GM23338 (cell line): ENCODE measurements around the gene SCRG1. TPM values are rescaled to one million over a fixed set of nuclear protein-coding genes. Genes with fewer than 3 reads are reported as not detected.

Experiments used
- ATAC-seq: fragments of 200-7000 bp; cut with Tn5 transposase; 3 replicates; pipeline ENCODE4 v1.9.1; 2020
- DNase-seq: peaks from one replicate; pipeline ENCODE4 v3.0.0-alpha.2; 2015; ENCODE audit warnings: low spot score
- H2AFZ ChIP-seq: fragments of 200-600 bp; sonication (generic); 2 replicates; pipeline ENCODE4 v1.8.0; 2016; ENCODE audit warnings: antibody characterized with exemption, mild to moderate bottlenecking, moderate library complexity
- H3F3A ChIP-seq: fragments of 200-600 bp; sonication (generic); replicated peaks from 2 replicates; pipeline ENCODE4 v1.8.0; 2017; ENCODE audit warnings: antibody characterized with exemption, mixed run types, low read depth
- H3K27ac ChIP-seq: fragments of 200-600 bp; sonication (generic); 2 replicates; pipeline ENCODE4 v1.6.1; 2016; ENCODE audit warnings: low read depth
- H3K27me3 ChIP-seq: fragments of 200-600 bp; sonication (generic); 2 replicates; pipeline ENCODE4 v1.8.0; 2016; ENCODE audit warnings: mild to moderate bottlenecking, mixed run types, moderate library complexity; ENCODE audit not compliant: insufficient read depth
- H3K36me3 ChIP-seq: fragments of 200-600 bp; sonication (generic); 2 replicates; pipeline ENCODE4 v1.8.0; 2016; ENCODE audit warnings: mild to moderate bottlenecking; ENCODE audit not compliant: insufficient read depth
- H3K4me1 ChIP-seq: fragments of 200-600 bp; sonication (generic); 2 replicates; pipeline ENCODE4 v1.8.0; 2016; ENCODE audit warnings: mild to moderate bottlenecking, moderate library complexity; ENCODE audit not compliant: insufficient read depth
- H3K4me2 ChIP-seq: fragments of 200-600 bp; sonication (generic); 2 replicates; pipeline ENCODE4 v1.7.1; 2017; ENCODE audit warnings: mixed run types
- H3K4me3 ChIP-seq: fragments of 200-600 bp; sonication (generic); 2 replicates; pipeline ENCODE4 v1.6.1; 2016; ENCODE audit warnings: mixed run types
- H3K79me2 ChIP-seq: fragments of 200-600 bp; sonication (generic); replicated peaks from 2 replicates; pipeline ENCODE4 v1.8.0; 2017; ENCODE audit warnings: mild to moderate bottlenecking; ENCODE audit not compliant: insufficient read depth
- H3K9me2 ChIP-seq: fragments of 200-600 bp; sonication (generic); 2 replicates; pipeline ENCODE4 v1.8.0; 2017; ENCODE audit not compliant: insufficient read depth
- H4K20me1 ChIP-seq: fragments of 200-600 bp; sonication (generic); replicated peaks from 2 replicates; pipeline ENCODE4 v1.8.0; 2017; ENCODE audit warnings: mild to moderate bottlenecking; ENCODE audit not compliant: insufficient read depth
- H3K27ac Mint-ChIP-seq: 2 replicates; pipeline ENCODE4 v1.8.0; 2020; ENCODE audit warnings: inconsistent platforms, mild to moderate bottlenecking, moderate library complexity, mixed read lengths
- H3K27me3 Mint-ChIP-seq: 3 replicates; pipeline ENCODE4 v1.8.0; 2022; ENCODE audit warnings: low read depth, mild to moderate bottlenecking, moderate library complexity, mixed read lengths, inconsistent platforms; ENCODE audit not compliant: insufficient read depth, poor library complexity
- H3K36me3 Mint-ChIP-seq: 3 replicates; pipeline ENCODE4 v1.8.0; 2021; ENCODE audit warnings: low read depth, mild to moderate bottlenecking, inconsistent platforms, moderate library complexity, mixed read lengths
- H3K4me1 Mint-ChIP-seq: 3 replicates; pipeline ENCODE4 v1.8.0; 2020; ENCODE audit warnings: mild to moderate bottlenecking, inconsistent platforms, mixed read lengths
- H3K4me3 Mint-ChIP-seq: 3 replicates; pipeline ENCODE4 v1.8.0; 2021; ENCODE audit warnings: moderate library complexity, mild to moderate bottlenecking, inconsistent platforms, mixed read lengths
- H3K9me3 Mint-ChIP-seq: 3 replicates; pipeline ENCODE4 v1.8.0; 2020; ENCODE audit warnings: moderate library complexity, mild to moderate bottlenecking, inconsistent platforms, mixed read lengths
- CREB1 ChIP-seq: fragments of 250-450 bp; sonication (Bioruptor Pico); IDR thresholded peaks from 2 replicates; pipeline ENCODE4 v1.5.0; 2020; ENCODE audit warnings: low read depth, mild to moderate bottlenecking, moderate library complexity
- EZH2 ChIP-seq: fragments of 200-600 bp; sonication (generic); IDR thresholded peaks from one replicate; pipeline ENCODE4 v1.8.0; 2017; ENCODE audit warnings: antibody characterized with exemption, mild to moderate bottlenecking, low read depth; ENCODE audit not compliant: unreplicated experiment
- EZH2phosphoT487 ChIP-seq: fragments of 200-600 bp; sonication (generic); IDR thresholded peaks from one replicate; pipeline ENCODE4 v1.8.1; 2018; ENCODE audit warnings: antibody characterized with exemption; ENCODE audit not compliant: unreplicated experiment
- JUNB ChIP-seq: IDR thresholded peaks from one replicate; pipeline ENCODE4 v1.6.1; 2016; ENCODE audit warnings: antibody characterized with exemption; ENCODE audit not compliant: unreplicated experiment
- NANOG ChIP-seq: IDR thresholded peaks from 2 replicates; pipeline ENCODE4 v1.6.1; 2016; ENCODE audit warnings: antibody characterized with exemption, borderline replicate concordance
- POLR2AphosphoS5 ChIP-seq: IDR thresholded peaks from 2 replicates; pipeline ENCODE4 v1.6.1; 2016; ENCODE audit warnings: antibody characterized with exemption, low read depth
- STAT1 ChIP-seq: IDR thresholded peaks from one replicate; pipeline ENCODE4 v1.6.1; 2016; ENCODE audit warnings: antibody characterized with exemption; ENCODE audit not compliant: unreplicated experiment
- ZNF114 ChIP-seq: fragments of 250-450 bp; sonication (Bioruptor Pico); IDR thresholded peaks from 2 replicates; pipeline ENCODE4 v1.5.0; 2020; ENCODE audit warnings: mild to moderate bottlenecking, moderate library complexity
- ZNF331 ChIP-seq: fragments of 250-450 bp; sonication (Bioruptor Pico); IDR thresholded peaks from 2 replicates; pipeline ENCODE4 v1.5.0; 2020; ENCODE audit warnings: low read depth, mild to moderate bottlenecking, moderate library complexity
- polyA plus RNA-seq: library from polyadenylated mRNA; unstranded; fragments of >200 nt; fragmentation: Nextera tagmentation; extraction: Ambion mirVana; gene quantifications from 2 replicates; pipeline ENCODE4 v1.2.1, GENCODE V29; 2016
- total RNA-seq: library from RNA; depleted of rRNA; stranded (reverse); fragments of >200 nt; shearing (Covaris generic); gene quantifications from 2 replicates; pipeline ENCODE4 v1.2.3, GENCODE V29; 2014
- TF ChIP-seq, protein P1 (sequence below): IDR thresholded peaks from 2 replicates; pipeline ENCODE4 v1.6.1; 2016; ENCODE audit warnings: antibody characterized with exemption
- TF ChIP-seq, protein P2 (sequence below): fragments of 250-450 bp; sonication (Bioruptor Pico); IDR thresholded peaks from 2 replicates; pipeline ENCODE4 v1.5.0; 2020; ENCODE audit warnings: mild to moderate bottlenecking, moderate library complexity
- TF ChIP-seq, protein P3 (sequence below): IDR thresholded peaks from one replicate; pipeline ENCODE4 v1.6.1; 2018; ENCODE audit warnings: antibody characterized with exemption; ENCODE audit not compliant: unreplicated experiment
- TF ChIP-seq, protein P4 (sequence below), 2 experiments: fragments of 200-600 bp in 1 of 2; sonication (generic) in 1 of 2; conservative IDR thresholded peaks; 2 replicates each; pipeline versions ENCODE4 v1.5.1 to v1.6.1; 2016 to 2017; ENCODE audit warnings: antibody characterized with exemption in 2 of 2, low read depth in 2 of 2, mild to moderate bottlenecking in 2 of 2, moderate library complexity in 1 of 2

The SCRG1 gene
- total and polyA plus RNA-seq, 2 experiments from 2014 or later = 0.45 TPM; not detected in 1

DNA sequence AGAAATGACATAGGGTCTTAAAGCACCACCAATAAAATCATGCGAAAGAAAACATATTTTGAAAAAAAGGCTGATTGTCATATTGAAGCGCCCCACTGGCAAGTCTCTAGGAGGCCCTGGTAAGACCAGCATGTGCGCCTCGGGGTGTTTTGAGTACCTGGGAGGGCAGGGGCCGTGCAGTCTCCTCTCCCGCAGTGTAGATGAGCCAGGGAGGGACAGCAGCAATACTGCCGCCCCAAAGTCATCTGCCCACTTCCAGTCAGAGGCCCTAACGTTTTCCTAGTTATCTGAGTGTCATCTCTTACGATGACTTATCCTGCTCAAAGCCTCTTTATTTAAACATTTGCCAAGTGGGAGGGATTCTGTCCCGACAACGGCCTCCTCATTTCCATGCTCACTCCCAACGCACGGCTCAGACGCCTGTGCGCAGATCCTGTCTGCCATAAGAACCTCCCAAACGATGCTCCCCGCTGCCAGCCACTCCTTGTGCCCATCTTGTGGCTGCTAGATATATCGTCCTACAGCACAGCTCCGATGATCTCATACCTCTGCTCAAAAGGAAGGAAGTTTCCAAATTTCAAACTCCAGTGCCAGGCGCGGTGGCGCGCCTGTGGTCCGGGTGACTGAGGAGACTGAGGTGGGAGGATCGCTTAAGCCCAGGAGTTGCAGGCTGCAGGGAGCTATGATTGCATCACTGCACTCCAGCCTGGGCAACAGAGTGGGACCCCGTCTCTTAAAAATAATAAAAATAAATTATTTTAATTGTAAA is 17.2 kb upstream of the SCRG1 start:
- no peak overlapping the region for H3K4me3 ChIP-seq
- Mint-ChIP-seq H3K4me3 (no peak overlapping the region), H3K9me3 (no peaks in the 10 kb centered on the region), H3K27ac (no peak overlapping the region), H3K36me3 (no peaks in the 10 kb centered on the region), H3K27me3 (peaks cover 7% of the 10 kb centered on the region), H3K4me1 (no peaks in the 10 kb centered on the region)
- H3K4me2 ChIP-seq = no peak overlapping the region
- no peaks in the 10 kb centered on the region for H4K20me1 ChIP-seq
- H3K27me3 ChIP-seq = no peaks in the 10 kb centered on the region
- no peaks in the 10 kb centered on the region for H3K4me1 ChIP-seq
- DNase-seq (peak; percentile 16), ATAC-seq (peak; percentile 58)
- H3K27ac ChIP-seq = no peak overlapping the region
- H3K9me2 ChIP-seq = no peaks in the 10 kb centered on the region
- TF ChIP-seq NANOG = no peak
- no peak for TF ChIP-seq CREB1 (CRISPR knock-in tag)
- TF ChIP-seq, protein P1, sequence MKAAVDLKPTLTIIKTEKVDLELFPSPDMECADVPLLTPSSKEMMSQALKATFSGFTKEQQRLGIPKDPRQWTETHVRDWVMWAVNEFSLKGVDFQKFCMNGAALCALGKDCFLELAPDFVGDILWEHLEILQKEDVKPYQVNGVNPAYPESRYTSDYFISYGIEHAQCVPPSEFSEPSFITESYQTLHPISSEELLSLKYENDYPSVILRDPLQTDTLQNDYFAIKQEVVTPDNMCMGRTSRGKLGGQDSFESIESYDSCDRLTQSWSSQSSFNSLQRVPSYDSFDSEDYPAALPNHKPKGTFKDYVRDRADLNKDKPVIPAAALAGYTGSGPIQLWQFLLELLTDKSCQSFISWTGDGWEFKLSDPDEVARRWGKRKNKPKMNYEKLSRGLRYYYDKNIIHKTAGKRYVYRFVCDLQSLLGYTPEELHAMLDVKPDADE = no peak
- no peak for TF ChIP-seq EZH2
- TF ChIP-seq STAT1 = no peak
- TF ChIP-seq, protein P2, sequence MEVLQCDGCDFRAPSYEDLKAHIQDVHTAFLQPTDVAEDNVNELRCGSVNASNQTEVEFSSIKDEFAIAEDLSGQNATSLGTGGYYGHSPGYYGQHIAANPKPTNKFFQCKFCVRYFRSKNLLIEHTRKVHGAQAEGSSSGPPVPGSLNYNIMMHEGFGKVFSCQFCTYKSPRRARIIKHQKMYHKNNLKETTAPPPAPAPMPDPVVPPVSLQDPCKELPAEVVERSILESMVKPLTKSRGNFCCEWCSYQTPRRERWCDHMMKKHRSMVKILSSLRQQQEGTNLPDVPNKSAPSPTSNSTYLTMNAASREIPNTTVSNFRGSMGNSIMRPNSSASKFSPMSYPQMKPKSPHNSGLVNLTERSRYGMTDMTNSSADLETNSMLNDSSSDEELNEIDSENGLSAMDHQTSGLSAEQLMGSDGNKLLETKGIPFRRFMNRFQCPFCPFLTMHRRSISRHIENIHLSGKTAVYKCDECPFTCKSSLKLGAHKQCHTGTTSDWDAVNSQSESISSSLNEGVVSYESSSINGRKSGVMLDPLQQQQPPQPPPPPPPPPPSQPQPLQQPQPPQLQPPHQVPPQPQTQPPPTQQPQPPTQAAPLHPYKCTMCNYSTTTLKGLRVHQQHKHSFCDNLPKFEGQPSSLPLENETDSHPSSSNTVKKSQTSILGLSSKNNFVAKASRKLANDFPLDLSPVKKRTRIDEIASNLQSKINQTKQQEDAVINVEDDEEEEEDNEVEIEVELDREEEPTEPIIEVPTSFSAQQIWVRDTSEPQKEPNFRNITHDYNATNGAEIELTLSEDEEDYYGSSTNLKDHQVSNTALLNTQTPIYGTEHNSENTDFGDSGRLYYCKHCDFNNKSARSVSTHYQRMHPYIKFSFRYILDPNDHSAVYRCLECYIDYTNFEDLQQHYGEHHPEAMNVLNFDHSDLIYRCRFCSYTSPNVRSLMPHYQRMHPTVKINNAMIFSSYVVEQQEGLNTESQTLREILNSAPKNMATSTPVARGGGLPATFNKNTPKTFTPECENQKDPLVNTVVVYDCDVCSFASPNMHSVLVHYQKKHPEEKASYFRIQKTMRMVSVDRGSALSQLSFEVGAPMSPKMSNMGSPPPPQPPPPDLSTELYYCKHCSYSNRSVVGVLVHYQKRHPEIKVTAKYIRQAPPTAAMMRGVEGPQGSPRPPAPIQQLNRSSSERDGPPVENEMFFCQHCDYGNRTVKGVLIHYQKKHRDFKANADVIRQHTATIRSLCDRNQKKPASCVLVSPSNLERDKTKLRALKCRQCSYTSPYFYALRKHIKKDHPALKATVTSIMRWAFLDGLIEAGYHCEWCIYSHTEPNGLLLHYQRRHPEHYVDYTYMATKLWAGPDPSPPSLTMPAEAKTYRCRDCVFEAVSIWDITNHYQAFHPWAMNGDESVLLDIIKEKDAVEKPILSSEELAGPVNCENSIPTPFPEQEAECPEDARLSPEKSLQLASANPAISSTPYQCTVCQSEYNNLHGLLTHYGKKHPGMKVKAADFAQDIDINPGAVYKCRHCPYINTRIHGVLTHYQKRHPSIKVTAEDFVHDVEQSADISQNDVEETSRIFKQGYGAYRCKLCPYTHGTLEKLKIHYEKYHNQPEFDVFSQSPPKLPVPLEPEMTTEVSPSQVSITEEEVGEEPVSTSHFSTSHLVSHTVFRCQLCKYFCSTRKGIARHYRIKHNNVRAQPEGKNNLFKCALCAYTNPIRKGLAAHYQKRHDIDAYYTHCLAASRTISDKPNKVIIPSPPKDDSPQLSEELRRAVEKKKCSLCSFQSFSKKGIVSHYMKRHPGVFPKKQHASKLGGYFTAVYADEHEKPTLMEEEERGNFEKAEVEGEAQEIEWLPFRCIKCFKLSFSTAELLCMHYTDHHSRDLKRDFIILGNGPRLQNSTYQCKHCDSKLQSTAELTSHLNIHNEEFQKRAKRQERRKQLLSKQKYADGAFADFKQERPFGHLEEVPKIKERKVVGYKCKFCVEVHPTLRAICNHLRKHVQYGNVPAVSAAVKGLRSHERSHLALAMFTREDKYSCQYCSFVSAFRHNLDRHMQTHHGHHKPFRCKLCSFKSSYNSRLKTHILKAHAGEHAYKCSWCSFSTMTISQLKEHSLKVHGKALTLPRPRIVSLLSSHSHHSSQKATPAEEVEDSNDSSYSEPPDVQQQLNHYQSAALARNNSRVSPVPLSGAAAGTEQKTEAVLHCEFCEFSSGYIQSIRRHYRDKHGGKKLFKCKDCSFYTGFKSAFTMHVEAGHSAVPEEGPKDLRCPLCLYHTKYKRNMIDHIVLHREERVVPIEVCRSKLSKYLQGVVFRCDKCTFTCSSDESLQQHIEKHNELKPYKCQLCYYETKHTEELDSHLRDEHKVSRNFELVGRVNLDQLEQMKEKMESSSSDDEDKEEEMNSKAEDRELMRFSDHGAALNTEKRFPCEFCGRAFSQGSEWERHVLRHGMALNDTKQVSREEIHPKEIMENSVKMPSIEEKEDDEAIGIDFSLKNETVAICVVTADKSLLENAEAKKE (CRISPR knock-in tag) = no peak
- no peak for TF ChIP-seq ZNF114
- TF ChIP-seq, protein P3, sequence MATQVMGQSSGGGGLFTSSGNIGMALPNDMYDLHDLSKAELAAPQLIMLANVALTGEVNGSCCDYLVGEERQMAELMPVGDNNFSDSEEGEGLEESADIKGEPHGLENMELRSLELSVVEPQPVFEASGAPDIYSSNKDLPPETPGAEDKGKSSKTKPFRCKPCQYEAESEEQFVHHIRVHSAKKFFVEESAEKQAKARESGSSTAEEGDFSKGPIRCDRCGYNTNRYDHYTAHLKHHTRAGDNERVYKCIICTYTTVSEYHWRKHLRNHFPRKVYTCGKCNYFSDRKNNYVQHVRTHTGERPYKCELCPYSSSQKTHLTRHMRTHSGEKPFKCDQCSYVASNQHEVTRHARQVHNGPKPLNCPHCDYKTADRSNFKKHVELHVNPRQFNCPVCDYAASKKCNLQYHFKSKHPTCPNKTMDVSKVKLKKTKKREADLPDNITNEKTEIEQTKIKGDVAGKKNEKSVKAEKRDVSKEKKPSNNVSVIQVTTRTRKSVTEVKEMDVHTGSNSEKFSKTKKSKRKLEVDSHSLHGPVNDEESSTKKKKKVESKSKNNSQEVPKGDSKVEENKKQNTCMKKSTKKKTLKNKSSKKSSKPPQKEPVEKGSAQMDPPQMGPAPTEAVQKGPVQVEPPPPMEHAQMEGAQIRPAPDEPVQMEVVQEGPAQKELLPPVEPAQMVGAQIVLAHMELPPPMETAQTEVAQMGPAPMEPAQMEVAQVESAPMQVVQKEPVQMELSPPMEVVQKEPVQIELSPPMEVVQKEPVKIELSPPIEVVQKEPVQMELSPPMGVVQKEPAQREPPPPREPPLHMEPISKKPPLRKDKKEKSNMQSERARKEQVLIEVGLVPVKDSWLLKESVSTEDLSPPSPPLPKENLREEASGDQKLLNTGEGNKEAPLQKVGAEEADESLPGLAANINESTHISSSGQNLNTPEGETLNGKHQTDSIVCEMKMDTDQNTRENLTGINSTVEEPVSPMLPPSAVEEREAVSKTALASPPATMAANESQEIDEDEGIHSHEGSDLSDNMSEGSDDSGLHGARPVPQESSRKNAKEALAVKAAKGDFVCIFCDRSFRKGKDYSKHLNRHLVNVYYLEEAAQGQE = no peak
- TF ChIP-seq ZNF331 (CRISPR knock-in tag) = no peak
- TF ChIP-seq POLR2AphosphoS5 = no peak
- no peak for TF ChIP-seq JUNB
- TF ChIP-seq EZH2phosphoT487 = no peak
- TF ChIP-seq, protein P4, sequence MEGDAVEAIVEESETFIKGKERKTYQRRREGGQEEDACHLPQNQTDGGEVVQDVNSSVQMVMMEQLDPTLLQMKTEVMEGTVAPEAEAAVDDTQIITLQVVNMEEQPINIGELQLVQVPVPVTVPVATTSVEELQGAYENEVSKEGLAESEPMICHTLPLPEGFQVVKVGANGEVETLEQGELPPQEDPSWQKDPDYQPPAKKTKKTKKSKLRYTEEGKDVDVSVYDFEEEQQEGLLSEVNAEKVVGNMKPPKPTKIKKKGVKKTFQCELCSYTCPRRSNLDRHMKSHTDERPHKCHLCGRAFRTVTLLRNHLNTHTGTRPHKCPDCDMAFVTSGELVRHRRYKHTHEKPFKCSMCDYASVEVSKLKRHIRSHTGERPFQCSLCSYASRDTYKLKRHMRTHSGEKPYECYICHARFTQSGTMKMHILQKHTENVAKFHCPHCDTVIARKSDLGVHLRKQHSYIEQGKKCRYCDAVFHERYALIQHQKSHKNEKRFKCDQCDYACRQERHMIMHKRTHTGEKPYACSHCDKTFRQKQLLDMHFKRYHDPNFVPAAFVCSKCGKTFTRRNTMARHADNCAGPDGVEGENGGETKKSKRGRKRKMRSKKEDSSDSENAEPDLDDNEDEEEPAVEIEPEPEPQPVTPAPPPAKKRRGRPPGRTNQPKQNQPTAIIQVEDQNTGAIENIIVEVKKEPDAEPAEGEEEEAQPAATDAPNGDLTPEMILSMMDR (conservative IDR thresholded peaks at IDR 0.05; ENCODE audit: low read depth in 2 of 2) = no peak
- H3K36me3 ChIP-seq = no peaks in the 10 kb centered on the region
- H3F3A ChIP-seq = no peaks in the 10 kb centered on the region; the same call in 1 of the 2 replicates
- H3K79me2 ChIP-seq = no peaks in the 10 kb centered on the region
- peak overlapping the region; percentile 94 for H2AFZ ChIP-seq
